DMS153 (cell line): Measurements from ENCODE around the gene CACHD1.
A peak's percentile ranks its signal among the peaks of the same experiment; 100 is the strongest.

Experiments
- DNase-seq: peaks from one replicate; lab custom pipeline; 2025; lab: John Stamatoyannopoulos, UW

Gene CACHD1

DNA sequence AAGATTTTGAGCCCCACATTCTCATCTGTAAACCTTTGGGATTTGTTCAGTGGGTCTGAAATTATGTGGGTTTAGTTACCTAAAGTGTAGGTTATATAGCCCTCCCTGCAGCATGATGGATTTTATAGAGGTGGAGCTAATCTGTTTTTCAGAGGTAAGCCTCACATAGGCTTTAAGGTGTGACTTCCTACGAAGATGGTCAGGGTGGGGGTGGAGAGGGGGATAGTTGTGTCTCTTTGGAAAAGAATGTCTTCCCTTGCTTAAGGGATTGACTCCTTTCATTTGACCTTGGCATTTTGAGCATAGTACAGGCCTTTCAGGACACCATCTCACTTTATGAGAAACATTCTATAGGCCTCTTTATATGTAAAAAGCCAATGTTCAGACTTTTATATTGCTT, 3.4 kb downstream of the CACHD1 start:
- DNase-seq: no peak

DNA sequence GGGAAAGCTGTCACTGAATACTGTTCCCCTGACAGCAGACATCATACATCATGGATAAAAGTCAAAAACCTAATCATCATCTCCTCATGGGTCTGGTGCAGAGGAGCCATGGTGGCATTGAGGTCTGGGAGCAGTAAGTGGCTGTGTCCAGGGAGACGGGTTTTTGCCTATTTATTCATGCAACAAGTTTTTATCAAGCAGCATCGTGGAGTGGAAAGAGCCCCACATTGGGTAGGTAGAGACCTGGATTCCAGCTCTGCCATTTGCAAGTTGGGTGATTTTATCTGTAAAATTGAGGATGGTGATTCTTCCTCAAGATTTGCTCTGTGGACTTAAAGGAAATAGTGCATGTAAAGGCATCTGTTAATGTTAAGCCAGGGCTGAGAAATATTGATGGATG, 4.2 kb downstream of the CACHD1 start:
- DNase-seq: no peak

DNA sequence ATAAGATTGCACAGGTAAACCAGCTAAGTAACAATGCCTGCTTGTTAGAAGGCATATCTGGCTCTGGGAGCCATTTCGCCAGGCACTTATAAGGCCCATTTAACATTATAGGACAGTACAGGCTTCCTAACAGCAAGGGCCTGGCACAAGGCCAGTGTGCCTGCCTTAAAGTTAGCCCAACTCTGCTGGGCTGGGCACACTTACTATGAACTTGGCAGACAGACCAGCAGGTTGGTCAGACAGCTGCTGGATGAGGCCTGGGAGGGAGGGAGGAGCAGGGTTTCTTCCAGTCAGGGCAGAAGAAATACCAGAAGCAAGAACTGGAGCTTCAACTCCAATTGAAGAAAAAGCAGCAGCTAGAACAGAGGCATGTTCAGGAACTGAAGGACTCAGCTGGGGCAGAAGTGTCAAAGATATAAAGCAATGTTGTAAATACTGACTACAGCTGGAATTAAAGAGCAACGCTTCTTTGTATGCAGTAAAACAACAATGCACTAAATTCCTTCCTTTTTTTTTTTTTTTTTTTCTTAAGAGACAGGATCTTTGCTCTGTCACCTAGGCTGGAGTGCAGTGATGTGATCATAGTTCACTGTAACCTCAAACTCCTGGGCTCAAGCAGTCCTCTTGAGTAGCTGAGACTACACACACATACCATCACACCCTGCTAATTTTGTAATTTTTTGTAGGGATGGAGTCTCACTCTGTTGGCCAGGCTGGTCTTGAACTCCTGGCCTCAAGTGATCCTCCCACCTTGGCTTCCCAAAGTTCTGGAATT, 4.9 kb downstream of the CACHD1 start:
- no peak for DNase-seq

DNA sequence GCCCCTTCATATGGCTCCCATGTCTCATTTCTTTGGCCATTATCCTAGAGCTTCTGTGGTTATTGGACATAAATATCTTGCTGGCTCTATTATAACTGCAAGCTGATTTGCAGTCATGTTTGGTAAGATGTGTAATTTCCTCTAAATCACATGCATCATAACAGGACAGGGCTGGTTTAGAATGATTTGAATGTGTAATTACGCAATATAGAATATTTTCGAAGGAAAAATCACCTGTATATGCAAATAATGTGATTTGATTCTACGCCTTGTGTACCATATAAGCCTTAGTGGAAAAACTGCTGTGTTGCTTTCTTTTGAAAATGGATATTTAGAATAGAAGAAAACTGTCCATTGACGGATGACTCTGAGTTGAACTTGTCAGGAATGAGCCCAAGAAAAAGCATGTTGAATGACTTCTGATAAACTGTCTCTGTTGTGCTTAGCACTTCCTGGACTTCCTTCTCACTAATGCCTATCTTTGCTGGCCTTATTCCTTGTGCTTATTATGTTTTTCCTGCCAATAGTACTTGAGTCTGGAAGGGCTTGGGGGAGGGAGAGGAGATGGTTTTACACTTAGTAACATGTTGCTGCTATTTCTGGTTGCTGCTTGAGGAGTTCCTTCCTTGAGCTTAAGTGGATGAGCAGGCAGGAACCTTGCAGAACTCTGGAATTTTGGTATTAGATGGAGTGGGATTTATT, 6.5 kb downstream of the CACHD1 start:
- no peak for DNase-seq

DNA sequence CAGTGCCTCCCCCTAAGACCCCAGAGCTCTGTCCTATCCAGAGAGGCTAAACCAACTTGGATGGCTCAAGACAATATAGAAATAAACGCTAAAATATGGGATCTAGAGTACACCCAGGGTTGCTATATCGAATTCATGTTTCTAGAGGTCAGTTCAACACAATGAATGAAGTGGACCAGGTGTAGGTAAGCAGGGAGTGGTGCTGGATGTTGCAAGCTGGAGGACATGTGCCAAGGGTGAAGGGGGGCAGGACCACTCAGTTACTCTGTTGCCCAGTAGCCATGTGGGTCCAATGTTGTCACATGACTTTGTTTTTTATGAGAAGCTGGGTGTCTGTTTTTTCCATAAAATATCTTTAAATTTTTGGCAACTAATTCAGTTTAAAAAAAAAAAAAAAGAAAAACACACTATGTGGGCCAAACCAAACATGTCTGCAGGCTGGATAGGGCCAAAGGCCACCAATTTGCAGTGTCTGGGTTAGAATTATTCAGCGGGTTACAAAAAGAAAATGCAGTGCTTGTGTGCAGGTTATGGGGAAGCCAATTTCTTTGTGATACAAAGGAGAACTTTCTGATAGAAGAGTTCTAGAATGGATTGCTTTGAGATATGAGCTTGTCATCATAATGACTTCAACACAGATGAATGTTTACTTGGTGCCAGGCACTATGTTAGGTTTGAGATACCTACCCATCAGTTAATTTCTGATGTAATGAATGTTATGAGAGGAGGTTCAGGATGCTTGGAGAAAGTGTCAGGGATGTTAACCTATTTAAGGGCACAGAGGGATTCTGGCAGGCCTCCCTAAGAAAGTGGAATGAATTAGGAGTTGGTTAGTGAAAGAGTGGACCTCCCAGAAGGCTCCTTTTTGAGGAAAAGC, 8.9 kb downstream of the CACHD1 start:
- DNase-seq: no peak

DNA sequence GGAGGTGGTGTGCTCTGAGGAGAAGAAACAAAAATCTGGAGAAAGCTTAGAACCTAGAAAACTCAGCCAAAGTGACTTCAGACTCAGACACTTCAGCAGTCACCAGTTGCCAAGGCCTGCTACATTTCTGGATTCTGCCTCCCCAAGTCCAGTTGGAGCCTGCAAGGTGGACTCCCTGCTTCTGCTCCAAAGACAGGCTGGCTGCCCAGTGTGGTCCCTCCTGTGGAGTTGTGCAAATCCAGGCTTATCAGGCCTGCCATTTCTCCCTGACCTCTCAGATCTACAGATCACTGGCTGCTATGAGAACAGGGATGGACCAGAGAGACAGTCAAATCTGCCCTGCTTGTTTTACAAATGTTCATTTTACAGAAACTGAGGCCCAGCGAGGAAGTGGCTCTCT, 9.9 kb downstream of the CACHD1 start:
- DNase-seq: no peak

DNA sequence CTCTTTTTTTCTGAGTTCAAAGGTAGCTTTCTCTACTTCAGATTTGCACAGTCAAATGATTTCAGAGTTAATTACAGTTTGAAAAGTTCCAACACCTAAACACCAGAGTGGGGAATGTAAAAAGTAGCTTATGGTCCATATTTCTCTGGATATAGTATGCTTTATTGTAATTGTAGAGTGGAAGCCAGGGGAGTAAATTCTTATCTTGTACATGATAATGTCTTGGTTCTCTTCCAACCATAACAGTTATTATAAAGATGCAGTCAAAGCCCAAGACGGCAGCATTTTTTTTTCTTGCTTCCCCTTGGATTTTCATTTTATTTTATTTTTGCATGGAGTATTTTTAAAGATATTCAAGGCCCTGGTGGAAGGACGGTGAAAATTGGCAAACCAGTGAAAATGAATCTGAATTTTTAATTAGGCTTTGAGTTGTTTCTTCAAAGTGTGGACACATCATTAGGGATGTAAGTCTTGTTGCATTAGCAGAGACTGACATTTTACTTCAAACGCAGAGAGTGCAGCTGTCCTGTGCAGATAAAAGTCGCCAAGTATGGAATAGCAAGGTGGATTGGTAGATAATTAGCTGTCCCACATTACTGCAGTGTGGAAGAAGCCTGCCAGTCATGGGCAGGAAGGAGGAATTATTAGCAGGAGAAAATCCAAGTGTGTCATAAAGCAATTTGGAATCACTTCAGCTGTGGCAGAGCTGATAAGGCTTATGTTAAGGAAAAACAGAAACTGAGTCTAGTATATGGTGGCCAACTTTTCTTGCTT, 11.3 kb downstream of the CACHD1 start:
- DNase-seq: no peak

DNA sequence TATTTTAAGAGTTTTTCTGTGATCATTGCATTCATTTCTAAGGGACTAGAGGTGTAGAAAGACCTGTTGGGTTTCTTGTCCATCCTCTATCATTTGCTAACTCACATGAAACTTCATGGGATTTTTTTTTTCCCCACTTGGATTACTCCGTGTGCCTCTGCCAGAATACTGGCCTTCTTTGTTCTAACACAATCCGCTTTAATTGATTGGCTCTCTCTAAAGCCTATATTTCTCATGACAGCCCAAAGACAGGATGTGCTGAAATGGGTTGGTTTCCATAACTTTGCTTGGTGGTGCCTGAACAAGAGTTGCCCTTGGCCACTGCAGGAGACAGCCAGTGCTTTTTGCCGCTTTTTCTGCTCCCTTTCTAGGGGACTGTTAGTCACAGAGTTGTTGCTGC, 12.2 kb downstream of the CACHD1 start:
- DNase-seq: no peak

DNA sequence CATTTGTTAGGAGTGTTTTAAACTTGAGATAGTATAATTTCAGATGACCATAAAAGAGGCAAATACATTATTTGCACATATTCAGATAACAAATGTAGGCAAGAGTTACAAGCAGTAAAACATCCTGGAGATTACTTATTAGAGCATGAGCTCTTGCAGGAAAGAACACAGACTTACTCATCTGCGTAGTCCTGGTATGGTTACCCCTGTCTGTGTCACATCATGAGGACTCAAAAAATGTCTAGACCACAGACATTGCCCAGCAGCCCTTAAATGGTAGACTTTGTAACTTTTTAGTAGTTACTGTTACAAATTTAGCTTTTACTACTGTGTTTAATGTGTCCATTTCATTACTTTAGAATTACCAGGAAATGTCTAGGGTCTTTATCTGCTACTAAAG, 12.8 kb downstream of the CACHD1 start:
- DNase-seq: no peak

DNA sequence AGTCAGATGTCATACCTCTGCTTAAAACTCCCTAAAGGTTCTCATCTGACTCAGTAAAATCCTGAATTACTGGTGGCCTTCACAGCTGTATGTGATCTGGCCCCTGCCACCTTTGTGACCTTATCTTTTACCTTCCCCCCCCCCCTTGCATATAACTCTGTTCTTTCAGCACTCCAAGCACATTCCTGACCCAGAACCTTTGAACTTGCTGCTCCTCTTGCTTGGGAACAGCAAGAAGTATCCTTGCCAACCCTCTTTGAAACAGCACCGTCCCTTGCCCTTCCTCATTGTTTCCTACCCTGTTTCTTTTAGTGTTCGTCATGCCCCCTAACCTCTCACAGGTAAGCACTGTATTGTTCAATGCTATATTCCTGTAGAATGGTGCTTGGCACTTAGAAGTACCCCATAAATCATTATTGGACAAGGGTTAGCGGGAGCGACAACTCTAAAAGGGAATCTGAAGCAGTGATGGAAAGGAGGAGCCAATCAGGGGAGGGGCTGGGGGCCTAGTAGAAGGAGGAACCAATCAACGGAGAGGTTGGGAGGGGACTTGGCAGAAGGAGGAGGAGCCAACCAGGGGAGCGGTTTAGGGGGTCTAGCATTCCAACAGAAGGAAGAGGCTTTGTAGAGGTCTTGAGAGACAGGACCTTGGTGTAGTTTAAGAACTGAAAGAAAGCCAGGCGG, 13.9 kb downstream of the CACHD1 start:
- no peak for DNase-seq

DNA sequence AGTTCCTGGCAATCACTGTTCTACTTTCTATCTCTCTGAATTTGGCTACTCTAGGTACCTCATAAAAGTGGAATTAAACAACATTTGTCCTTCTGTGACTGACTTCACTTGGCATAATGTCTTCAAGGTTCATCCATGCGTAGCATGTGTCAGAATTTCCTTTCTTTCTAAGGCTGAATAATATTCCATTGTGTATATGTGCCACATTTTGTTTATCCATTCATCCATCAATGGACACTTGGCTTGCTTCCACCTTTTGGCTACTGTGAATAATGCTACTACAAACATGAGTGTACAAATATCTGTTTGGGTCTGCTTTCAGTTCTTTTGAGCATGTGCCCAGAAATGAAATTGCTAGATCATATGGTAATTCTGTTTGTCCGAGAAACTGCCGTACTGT, 14.7 kb downstream of the CACHD1 start:
- DNase-seq: no peak

DNA sequence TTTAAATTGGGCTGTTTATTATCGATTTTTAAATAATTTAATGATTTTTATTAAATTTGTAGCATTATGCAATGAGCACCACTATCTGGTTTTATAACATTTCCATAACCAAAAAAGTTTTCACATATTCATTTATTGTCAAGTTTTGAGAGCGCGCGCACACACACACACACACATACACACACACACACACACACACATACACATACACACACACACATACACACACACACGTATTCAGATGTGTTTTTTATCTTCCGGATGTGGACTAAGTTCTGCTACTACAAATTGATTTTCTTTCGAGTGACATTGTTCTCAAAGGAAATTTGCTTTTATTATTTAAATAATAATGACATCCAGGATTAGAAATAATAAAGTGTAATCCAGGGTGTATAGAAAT, 16.3 kb downstream of the CACHD1 start:
- DNase-seq: no peak

DNA sequence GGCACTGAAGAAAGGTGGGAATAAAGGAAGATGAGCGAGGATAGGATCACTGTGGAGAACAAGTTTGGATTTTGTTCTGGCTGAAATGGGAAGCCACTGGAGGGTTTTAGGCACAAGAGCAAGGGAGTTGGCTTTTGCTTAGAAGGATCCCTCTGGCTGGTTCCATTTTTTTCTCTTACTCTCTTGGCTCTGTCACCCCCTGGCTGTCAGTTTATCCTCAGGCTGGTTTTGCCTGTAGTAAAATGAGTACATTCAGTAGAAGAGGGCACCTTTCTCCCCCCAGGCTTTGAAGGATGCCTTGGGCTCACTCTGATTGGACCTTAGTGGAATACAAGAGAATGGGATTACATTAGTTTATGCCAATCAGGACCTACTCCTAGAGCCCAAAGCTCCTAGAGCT, 17.1 kb downstream of the CACHD1 start:
- no peak for DNase-seq

DNA sequence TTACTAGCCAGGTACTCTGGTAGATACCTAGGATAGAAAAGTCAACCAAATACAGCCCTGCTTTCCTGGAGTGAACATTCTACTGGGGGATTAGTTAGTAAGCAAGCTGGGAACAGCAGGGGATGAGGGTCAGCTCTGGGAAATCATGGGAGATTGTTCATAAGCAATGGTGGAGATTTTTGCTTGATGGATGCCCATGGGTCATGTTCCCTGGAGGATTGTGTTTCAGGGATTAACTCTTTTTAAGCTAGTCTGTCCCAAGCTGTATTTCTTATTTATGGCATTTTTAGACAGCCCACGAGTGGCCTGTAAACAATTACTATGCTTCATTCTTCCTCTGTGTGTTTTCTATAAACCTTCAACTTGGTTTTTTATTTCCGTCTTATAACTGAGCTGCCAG, 18.9 kb downstream of the CACHD1 start:
- DNase-seq: no peak

DNA sequence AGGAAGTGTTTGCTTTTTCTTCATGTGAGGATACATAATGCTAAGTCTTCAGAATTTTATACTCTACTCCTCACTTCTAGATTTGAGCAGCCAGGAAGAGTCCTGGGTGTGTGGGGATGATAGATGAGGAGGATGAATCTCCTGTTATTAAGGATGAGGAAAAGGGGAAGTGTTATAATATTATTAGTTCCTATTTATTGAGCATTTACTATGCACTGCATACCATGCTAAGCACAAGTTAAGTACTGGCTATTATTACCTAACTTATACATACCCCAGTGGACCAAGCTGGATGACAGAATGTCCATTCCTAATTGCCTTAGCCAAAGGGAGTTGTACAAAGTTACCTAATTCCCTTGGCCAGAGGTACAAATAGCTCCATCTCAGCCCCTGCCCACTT, 19.8 kb downstream of the CACHD1 start:
- no peak for DNase-seq

DNA sequence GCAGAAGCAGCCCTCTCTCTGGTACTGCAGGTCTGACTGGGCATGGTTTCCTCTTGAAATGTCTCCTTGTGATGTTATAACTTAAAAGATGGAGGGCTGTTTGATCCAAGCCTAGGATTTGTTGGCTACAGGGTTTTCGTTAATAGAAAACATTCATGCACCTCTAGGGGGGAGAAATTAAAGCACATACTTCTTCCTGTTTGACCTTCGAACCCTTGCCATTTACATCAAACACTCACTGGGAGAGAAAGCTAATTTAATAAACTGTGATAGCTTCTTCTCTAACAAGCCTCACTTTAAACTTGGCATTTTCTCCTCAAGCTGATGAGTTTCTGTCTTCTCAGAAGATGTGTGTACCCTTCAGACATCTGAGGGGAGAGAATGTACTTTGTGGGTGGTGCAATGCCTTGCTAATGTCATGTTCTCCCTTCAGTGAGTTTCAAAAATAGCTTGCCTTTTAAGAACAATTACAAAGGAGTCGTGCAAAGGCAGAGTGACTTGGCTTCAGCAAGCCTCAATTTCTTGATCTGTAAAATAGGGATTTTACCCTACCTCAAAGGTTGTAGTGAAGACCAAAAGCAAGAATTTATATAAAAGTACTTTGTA, 20.4 kb downstream of the CACHD1 start:
- DNase-seq: no peak

DNA sequence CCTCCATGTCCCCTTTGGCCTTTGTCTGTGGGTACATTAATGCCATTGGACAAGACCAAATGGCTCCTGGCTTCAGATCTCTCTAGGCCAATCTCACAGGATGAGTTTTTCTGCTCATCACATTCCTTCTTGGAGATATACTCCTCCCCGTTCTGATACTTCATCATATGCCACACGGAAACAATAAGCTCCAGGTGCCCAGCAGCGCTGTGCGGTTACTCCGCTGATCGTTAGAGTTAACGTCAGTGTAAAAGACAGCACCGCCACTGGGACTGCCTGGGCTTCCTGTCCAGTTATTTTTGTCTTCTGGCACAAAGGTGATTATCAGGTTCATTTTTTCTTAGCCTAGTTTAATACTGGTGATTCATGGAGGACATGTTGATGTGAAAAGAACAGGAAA, 22.5 kb downstream of the CACHD1 start:
- no peak for DNase-seq

DNA sequence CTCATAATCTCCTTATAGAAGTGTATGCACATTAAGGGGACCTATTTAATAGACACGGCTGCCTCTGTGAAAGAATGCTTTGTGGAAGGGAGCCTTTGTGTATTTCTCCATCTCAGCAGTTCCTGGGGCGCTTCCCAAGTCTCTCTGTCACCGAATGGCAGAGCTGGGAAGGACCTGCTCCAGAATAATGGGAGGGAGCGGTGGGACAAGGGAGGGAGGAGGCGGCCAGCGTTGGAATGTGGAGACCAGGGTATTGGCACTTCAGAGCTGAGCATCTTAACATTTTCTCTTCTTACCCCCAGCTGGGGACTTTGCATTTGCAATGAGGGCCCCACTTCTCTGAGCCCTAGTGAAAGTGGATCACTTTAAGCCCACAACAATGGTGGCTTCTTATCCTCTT, 23.9 kb downstream of the CACHD1 start:
- no peak for DNase-seq

DNA sequence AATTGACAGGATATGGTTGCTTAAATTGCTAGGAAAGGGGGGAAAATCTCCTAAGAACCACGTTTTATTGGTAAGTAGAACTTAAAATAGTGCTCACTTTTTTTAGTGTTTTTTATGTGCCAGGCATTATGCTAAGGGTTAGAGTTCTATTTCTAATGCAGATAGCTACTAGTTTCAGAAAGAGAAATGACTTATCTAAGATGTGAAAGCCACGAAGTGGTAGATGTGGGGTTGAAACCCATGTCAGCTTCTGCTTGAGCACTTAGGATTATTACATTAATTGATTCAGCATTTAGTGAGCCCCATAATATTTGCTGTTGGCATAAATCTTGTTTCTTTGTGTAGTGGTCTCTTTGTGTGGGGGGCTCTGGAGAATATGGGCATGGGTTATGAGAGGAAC, 24.7 kb downstream of the CACHD1 start:
- no peak for DNase-seq

DNA sequence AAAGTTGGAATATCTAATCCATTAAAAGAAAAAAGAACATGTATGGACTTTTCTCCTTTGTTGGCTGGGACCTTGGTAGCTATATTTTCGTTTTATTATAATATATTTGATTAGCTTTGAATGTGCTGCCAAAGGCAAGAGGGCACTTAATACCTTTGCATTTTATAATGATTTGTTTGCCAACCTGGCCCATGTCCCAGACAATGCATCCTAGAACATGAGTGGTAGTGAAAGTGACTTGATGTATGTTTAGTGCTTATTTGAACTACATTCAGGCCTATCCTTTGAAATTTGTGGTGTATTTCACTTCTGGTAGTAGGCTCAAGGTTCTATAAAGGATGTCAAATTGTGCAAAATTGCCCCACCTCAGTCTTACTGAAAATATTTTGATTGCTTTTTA, 25.9 kb downstream of the CACHD1 start:
- peak; percentile 92 for DNase-seq

DNA sequence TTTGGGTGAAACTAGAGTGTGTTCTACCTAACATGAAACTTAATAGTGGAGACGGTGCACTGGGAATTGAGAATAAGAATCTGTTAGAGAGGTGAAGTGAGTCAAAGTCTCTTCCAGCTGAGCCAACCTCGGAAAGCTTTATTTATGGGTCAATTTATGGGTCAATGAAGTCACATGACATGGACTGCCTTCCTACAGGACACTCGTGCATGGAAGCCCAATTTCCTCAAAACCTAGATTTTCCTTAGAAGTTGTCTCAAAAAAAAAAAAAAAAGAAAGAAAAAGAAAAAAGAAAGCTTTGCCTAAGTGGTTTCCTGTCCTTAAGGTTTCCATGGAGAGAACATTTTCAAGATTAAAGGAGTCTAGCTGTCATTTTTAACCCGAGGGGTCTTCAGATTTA, 26.7 kb downstream of the CACHD1 start:
- no peak for DNase-seq
